ENCODE data around the gene ATP5PO.
"Not testable (repeated sequence)": the region's sequence is repeated elsewhere in the genome, so short reads cannot be mapped to it uniquely, and the experiment has no call there.

The ATP5PO gene

DNA sequence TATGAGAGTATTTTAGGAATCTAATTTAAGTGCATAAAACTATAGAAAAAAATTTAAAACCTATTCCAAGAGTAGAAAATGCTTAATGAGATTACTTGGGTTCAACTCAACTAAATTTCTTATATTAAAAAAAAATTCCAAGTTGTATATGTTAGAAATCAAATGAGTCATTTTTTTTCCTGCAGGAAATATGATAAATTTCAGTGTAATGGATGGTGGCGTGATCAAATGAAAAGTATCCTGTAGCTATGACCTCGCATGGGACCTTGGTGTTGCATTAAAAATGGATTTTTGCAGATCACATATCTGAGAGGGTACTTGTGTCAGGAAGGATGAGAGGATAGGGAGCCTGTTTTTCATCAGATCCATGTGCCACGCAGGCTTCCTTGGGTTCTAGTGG lies 17.9 kb downstream of the ATP5PO start:
- no peak for DNase-seq

GRCh38 chr21:33897098-33897497 lies 18.5 kb downstream of the ATP5PO start:
- no peak for DNase-seq

DNA sequence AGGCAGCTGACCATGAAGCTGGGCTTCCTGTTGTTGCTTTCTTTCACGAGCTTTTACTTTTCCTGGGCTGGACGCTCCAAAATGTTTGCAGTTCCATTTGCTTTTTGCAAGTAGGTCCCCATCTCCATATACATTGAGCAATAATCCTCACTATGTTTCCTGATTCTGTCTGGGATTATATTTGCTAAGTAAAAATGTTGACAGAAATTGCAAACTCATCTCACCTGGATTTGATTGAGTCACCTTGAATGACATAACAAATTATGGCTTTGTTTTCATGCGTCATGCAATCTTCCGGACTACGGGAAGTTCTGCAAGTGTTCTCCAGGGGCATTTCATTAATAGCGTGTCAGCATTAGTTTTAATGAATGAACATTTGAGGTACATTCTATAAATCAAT lies 18.9 kb downstream of the ATP5PO start:
- no peak for DNase-seq

GRCh38 chr21:33895356-33895755 lies 20.2 kb downstream of the ATP5PO start:
- no peak for DNase-seq

GRCh38 chr21:33894736-33895288 lies 20.8 kb downstream of the ATP5PO start:
- peak; percentile 76 for DNase-seq

- no peak for DNase-seq
Observed at GRCh38 chr21:33893917-33894316, 21.7 kb downstream of the ATP5PO start.

DNA sequence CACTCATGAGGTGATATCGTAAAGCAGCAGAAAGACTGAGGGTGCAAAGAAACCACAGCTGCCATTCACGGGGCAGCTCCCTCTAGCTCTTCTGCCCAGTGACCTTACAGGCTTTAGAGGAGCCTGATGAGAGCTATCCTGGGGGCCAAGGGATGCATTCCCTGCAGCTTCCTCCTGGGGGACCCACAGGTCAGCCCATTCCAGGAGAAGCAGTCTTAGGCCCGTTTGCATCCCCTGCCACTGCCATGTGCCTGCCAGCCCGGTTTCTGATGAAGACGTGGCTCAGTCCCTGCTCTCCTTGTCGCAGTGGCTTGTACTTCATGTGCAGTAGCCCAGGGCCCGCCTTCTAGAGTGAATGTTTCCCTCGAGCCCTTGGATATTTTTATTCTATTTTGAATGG lies 22.8 kb downstream of the ATP5PO start:
- DNase-seq, result no peak

GRCh38 chr21:33890187-33890586 lies 25.4 kb downstream of the ATP5PO start:
- DNase-seq, result no peak

- no peak for DNase-seq
Observed at GRCh38 chr21:33886321-33886720, 29.3 kb downstream of the ATP5PO start.

DNA sequence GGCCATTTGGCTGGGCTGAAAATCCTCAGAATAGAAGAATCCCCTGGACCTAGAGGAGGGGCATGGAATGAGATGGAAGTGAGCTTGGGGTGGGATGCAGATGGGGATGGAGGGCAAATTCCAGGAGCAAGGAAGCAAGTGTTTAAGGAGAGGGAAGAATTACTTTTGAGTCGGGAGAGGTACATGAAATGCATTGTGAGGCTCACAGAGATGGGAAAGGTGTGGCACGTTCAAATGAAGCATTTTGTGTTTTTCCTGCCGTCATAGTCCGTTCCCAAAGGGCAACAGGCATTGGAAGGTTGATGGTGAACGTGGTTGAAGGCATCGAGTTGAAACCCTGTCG lies 30.5 kb downstream of the ATP5PO start:
- no peak for DNase-seq

GRCh38 chr21:33884376-33885171 lies 31.0 kb downstream of the ATP5PO start:
- DNase-seq, result no peak

DNA sequence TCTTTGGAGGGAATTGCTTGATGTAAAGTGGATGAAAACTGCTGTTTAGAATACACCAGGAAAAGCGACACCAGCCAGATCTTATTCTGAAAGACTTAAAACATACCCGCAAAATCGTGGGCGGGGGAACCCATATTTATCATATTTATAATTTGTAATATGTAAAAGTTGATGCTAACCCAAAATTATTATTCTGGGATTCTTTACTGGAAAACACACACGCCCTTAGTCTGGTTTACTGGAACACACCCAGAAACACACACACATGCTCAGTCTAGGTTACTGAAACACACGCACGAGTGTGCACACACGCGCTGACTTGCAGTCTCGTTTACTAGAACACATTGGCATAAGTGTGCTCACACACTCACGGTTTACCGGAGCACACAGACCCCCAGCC lies 32.5 kb downstream of the ATP5PO start:
- DNase-seq, result no peak

GRCh38 chr21:33881689-33882440 lies 33.7 kb downstream of the ATP5PO start:
- DNase-seq, result no peak

DNA sequence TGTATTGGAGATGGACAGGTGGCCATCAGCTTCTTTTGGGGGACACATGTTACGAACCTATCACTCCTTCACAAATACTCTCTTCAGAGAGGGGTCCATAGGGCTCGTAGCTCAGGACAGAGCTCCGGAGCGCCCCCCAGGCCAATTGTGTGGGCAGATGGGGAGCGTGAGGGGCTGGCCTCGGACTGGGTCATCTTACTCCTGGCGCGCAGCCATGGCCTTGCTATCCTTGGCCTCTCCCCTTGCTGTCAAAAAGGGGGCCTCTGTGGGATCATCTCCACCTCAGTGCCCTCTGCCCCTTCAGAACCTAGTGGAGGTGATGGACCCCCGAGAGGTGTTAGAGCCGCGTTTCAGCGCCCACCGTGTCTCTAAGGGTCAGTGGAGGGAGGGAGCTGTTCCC lies 35.0 kb downstream of the ATP5PO start:
- no peak for DNase-seq

DNA sequence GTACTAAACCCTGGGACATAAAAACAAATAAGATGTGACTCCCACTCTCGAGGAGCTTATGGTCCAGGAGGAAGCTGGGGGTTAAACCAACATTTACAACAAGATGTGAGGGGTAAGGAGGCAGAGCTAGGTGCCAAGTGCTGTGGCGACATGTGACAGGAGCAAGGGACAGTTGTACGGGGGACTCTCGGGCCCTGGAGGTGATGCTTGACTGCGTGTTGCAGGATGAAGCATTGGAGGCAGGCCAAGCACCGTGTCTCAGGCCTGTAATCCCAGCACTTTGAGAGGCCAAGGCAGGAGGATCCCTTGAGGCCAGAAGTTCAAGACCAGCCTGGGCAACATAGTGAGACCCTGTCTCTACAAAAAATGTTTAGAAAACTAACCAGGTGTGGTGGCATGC lies 36.8 kb downstream of the ATP5PO start:
- no peak for DNase-seq

GRCh38 chr21:33875026-33875695 lies 40.4 kb downstream of the ATP5PO start:
- no peak for DNase-seq

DNA sequence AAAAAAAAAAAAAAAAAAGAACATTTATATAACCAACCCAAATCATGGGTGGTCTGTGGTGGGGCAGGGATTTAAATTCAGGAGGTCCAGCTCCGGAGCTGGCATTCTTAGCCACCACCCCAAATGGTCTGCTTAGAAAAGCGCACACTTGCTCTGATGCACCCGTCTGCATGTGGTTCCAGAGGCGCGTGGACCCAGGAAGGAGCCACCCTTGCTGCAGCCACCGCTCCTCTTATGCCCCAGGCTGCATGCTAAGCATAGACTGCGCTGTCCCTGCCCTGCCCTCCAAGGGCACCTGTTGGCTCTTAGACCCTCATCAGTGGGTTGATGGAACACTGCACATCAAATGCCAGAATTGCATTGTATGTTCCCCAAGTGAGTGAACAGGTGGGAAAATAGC lies 41.4 kb downstream of the ATP5PO start:
- DNase-seq, result no peak

GRCh38 chr21:33872881-33873515 lies 42.6 kb downstream of the ATP5PO start:
- DNase-seq, result no peak

DNA sequence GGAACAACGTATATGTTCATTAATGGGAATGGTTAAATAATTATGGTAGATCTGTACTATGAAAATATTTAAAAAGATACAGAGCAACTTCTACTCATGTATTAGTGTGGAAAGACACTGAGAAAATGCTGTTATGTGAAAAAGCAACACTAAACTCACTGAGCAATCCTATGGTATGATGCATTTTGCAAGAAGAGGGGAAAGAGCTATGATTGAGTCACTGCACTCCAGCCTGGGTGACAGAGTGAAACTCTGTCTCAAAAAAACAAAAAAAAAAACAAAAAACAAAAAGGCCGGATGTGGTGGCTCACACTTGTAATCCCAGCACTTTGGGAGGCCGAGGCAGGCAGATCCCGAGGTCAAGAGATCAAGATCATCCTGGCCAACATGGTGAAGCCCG lies 44.4 kb downstream of the ATP5PO start:
- no peak for DNase-seq

DNA sequence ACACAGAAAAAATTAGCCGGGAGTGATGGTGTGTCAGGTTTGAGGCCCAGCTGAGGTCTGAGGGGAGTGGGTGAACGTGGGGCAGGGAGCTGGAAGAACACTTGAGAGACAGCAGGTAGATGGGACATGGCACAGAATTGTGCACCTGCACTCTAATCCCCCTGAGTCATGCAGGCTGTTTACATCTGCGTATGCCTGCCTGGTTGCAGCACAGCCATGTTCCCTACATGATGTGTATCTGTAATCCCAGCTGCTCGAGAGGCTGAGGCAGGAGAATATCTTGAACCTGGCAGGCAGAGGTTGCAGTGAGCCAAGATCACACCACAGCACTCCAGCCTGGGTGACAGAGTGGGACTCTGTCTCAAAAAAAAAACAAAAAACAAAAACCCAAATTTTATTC lies 44.8 kb downstream of the ATP5PO start:
- no peak for DNase-seq

DNA sequence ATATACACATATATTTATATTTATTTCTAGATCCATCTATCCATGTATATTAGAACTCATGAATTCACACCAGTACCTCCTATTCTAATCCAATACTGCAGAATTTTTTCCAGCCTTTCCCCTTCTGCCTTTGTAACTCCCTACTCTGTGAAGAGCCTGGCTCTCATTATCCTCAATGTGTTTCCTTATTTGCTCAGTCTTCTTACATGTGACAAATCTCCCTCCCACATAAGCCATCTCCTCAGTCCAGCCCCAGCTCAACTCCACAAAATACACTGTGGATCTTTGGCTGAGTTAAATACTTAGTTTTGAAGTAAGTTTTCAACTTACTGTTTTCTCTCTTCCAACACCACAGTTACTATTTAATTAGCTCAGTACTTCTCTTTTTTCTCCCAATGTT lies 45.7 kb downstream of the ATP5PO start:
- no peak for DNase-seq

GRCh38 chr21:33867868-33868267 lies 47.7 kb downstream of the ATP5PO start:
- not testable (repeated sequence) for DNase-seq

GRCh38 chr21:33866826-33867225 lies 48.8 kb downstream of the ATP5PO start:
- no peak for DNase-seq
